ENCODE measurements around the gene SMOC2. TPM values are rescaled to one million over a fixed set of nuclear protein-coding genes. Genes with fewer than 3 reads are reported as not detected.

SMOC2 gene
- total RNA-seq, 5 donors from 2014 or later (not counting 1 experiment from before 2014, with no cell fraction given), result 0.06 to 0.20 (median 0.16) TPM; not detected in 2

GRCh38 chr6:168660400-168660945 is 219.5 kb downstream of the SMOC2 start:
- H3K9me3 ChIP-seq, result no peaks in the 10 kb centered on the region
- H3K27ac Mint-ChIP-seq, result no peak overlapping the region
- DNase-seq, result no peak
- POLR2A ChIA-PET, result no interaction called here
- 100% methylated on average over 8 of the region's 14 CpGs for WGBS (ENCODE audit: insufficient coverage)
- CTCF ChIA-PET, result no interaction called here
- H3K36me3 Mint-ChIP-seq, result no peaks in the 10 kb centered on the region
- no peaks in the 10 kb centered on the region for H3K4me1 Mint-ChIP-seq
- no peak overlapping the region for H3K27ac ChIP-seq (ENCODE audit: low read length)
- H3K4me1 ChIP-seq (ENCODE audit: control insufficient read depth in 1 of 2, extremely low read depth in 1 of 2, insufficient read depth in 2 of 2, low read length in 2 of 2), result no peaks in the 10 kb centered on the region
- no peak overlapping the region for H3K4me3 ChIP-seq (ENCODE audit: control insufficient read depth in 1 of 2, extremely low read depth in 1 of 2, low read length in 1 of 2)
- no peak for ATAC-seq (replicated peaks in 1 of 4)
- H3K36me3 ChIP-seq (ENCODE audit: control insufficient read depth in 2 of 2, extremely low read depth in 1 of 2, insufficient read depth in 1 of 2, low read length in 1 of 2), result no peaks in the 10 kb centered on the region
- H3K4me3 Mint-ChIP-seq, result no peak overlapping the region
- peaks cover 0 to 10% of the 10 kb centered on the region in 2 donors for H3K27me3 Mint-ChIP-seq
- peaks cover 0 to 17% (median 3%) of the 10 kb centered on the region in 3 donors for H3K9me3 Mint-ChIP-seq
- H3K27me3 ChIP-seq (replicated peaks in 1 of 2; ENCODE audit: control insufficient read depth in 2 of 2, extremely low read depth in 1 of 2, insufficient read depth in 2 of 2, low read length in 1 of 2), result peaks cover 0 to 21% of the 10 kb centered on the region in 2 experiments

DNA sequence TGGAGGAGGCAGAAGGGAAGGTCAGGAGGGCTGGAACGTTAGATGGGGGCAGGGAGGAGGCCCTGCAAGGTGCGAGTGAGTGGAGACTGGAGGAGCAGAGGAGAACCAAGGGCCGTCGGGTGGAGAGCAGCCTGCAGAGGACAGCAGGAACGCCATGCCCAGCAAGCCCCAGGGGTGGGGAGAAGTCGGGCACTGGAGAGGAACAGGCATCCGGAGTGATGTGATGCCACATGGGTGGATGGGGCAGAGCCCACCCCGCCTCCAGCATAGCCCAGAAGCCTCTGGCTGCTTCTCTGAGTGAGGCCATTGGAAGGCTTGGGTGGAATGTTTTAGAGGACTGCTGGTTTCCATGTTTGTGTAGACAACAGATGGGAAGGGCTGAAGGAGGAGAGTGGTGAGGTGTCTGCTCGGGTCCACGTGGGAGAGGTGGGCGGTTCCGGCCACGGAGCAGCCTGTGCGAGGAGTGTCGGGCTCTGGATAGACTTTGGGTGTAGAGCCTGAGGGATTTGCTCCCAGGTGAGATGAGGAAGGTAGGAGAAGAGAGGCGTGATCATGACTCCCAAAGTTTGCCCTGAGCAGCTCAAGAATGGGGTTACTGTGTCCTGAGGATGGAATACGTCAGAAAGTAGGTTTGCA is 221.4 kb downstream of the SMOC2 start:
- no peak overlapping the region for H3K4me3 Mint-ChIP-seq
- Histone ChIP-seq H3K4me3 (ENCODE audit: control insufficient read depth in 1 of 2, extremely low read depth in 1 of 2, low read length in 1 of 2) (no peak overlapping the region), H3K9me3 (no peaks in the 10 kb centered on the region), H3K27me3 (replicated peaks in 1 of 2; ENCODE audit: control insufficient read depth in 2 of 2, extremely low read depth in 1 of 2, insufficient read depth in 2 of 2, low read length in 1 of 2) (peaks cover 0 to 23% of the 10 kb centered on the region in 2 experiments), H3K4me1 (ENCODE audit: control insufficient read depth in 1 of 2, extremely low read depth in 1 of 2, insufficient read depth in 2 of 2, low read length in 2 of 2) (no peaks in the 10 kb centered on the region), H3K27ac (ENCODE audit: low read length) (no peak overlapping the region), H3K36me3 (ENCODE audit: control insufficient read depth in 2 of 2, extremely low read depth in 1 of 2, insufficient read depth in 1 of 2, low read length in 1 of 2) (no peaks in the 10 kb centered on the region)
- ATAC-seq (replicated peaks in 1 of 4), result no peak
- ChIA-PET POLR2A (no interaction called here), CTCF (no interaction called here)
- no peaks in the 10 kb centered on the region for H3K4me1 Mint-ChIP-seq
- peaks cover 0 to 14% (median 3%) of the 10 kb centered on the region in 3 donors for H3K9me3 Mint-ChIP-seq
- H3K36me3 Mint-ChIP-seq, result no peaks in the 10 kb centered on the region
- no peak for DNase-seq
- 81% methylated on average over 15 of the region's 17 CpGs for WGBS (ENCODE audit: insufficient coverage)
- H3K27me3 Mint-ChIP-seq, result peaks cover 0 to 4% of the 10 kb centered on the region in 2 donors
- no peak overlapping the region for H3K27ac Mint-ChIP-seq

- Mint-ChIP-seq H3K9me3 (peaks cover 0 to 14% (median 3%) of the 10 kb centered on the region in 3 donors), H3K4me3 (no peak overlapping the region), H3K36me3 (no peaks in the 10 kb centered on the region), H3K27me3 (peaks cover 0 to 4% of the 10 kb centered on the region in 2 donors), H3K4me1 (no peaks in the 10 kb centered on the region), H3K27ac (no peak overlapping the region)
- CTCF ChIA-PET, result no interaction called here
- 70% methylated on average over 7 of the region's 7 CpGs for WGBS (ENCODE audit: insufficient coverage)
- no peak for DNase-seq
- POLR2A ChIA-PET, result no interaction called here
- no peak for ATAC-seq (replicated peaks in 1 of 4)
- no peaks in the 10 kb centered on the region for H3K4me1 ChIP-seq (ENCODE audit: control insufficient read depth in 1 of 2, extremely low read depth in 1 of 2, insufficient read depth in 2 of 2, low read length in 2 of 2)
- H3K27ac ChIP-seq (ENCODE audit: low read length), result no peak overlapping the region
- H3K4me3 ChIP-seq (ENCODE audit: control insufficient read depth in 1 of 2, extremely low read depth in 1 of 2, low read length in 1 of 2), result no peak overlapping the region
- no peaks in the 10 kb centered on the region for H3K36me3 ChIP-seq (ENCODE audit: control insufficient read depth in 2 of 2, extremely low read depth in 1 of 2, insufficient read depth in 1 of 2, low read length in 1 of 2)
- no peaks in the 10 kb centered on the region for H3K9me3 ChIP-seq
- H3K27me3 ChIP-seq (replicated peaks in 1 of 2; ENCODE audit: control insufficient read depth in 2 of 2, extremely low read depth in 1 of 2, insufficient read depth in 2 of 2, low read length in 1 of 2), result peaks cover 0 to 23% of the 10 kb centered on the region in 2 experiments
These were observed 222.1 kb downstream of the SMOC2 start for GRCh38 chr6:168663041-168663440.

DNA sequence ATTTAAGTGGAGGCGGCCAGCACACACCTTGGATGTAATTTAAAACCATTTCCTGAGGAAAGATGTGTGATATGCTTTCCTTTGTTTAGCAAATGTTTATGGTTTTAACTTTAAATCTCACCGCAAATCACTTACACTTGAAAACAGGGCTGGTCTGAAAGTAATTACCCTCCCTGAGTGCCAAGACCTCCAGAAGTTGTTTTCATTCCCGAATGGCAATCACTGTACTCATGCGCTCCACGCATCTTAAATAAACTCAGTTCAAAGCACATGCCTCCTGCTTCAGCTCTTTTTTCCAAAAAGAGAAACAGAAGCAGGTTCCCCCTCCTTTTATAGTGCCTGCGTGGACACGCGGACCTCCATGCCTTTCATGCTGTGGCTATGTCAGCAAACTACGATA is 224.0 kb downstream of the SMOC2 start:
- no peak overlapping the region for H3K27ac ChIP-seq (ENCODE audit: low read length)
- Mint-ChIP-seq H3K27ac (no peak overlapping the region), H3K27me3 (peaks cover 0 to 4% of the 10 kb centered on the region in 2 donors), H3K4me3 (no peak overlapping the region), H3K36me3 (no peaks in the 10 kb centered on the region), H3K9me3 (peaks cover 0 to 2% (median 0%) of the 10 kb centered on the region in 3 donors), H3K4me1 (no peaks in the 10 kb centered on the region)
- H3K4me1 ChIP-seq (ENCODE audit: control insufficient read depth in 1 of 2, extremely low read depth in 1 of 2, insufficient read depth in 2 of 2, low read length in 2 of 2), result no peaks in the 10 kb centered on the region
- H3K4me3 ChIP-seq (ENCODE audit: control insufficient read depth in 1 of 2, extremely low read depth in 1 of 2, low read length in 1 of 2), result no peak overlapping the region
- DNase-seq, result no peak
- no peak for ATAC-seq (replicated peaks in 1 of 4)
- ChIA-PET POLR2A (no interaction called here), CTCF (no interaction called here)
- no peaks in the 10 kb centered on the region for H3K36me3 ChIP-seq (ENCODE audit: control insufficient read depth in 2 of 2, extremely low read depth in 1 of 2, insufficient read depth in 1 of 2, low read length in 1 of 2)
- 70% methylated on average over 8 of the region's 9 CpGs for WGBS (ENCODE audit: insufficient coverage)
- H3K27me3 ChIP-seq (replicated peaks in 1 of 2; ENCODE audit: control insufficient read depth in 2 of 2, extremely low read depth in 1 of 2, insufficient read depth in 2 of 2, low read length in 1 of 2), result peaks cover 0 to 18% of the 10 kb centered on the region in 2 experiments
- no peaks in the 10 kb centered on the region for H3K9me3 ChIP-seq

DNA sequence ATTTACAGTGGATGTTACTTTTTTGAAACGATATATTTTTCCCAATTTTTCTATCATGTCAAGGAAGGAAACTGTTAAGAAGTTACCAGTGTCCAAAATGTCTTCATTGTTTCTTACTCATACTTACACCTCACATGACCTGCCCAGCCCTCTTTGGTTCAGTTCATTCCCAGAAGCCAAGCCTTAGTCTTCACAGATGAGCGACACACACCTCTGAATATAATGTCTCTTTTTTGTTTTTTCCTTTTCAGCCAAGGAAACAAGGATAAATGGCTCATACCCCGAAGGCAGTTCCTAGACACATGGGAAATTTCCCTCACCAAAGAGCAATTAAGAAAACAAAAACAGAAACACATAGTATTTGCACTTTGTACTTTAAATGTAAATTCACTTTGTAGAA is 225.2 kb downstream of the SMOC2 start:
- no peaks in the 10 kb centered on the region for H3K9me3 Mint-ChIP-seq
- H3K36me3 Mint-ChIP-seq, result no peaks in the 10 kb centered on the region
- H3K4me3 Mint-ChIP-seq, result no peak overlapping the region
- H3K4me1 ChIP-seq (ENCODE audit: control insufficient read depth in 1 of 2, extremely low read depth in 1 of 2, insufficient read depth in 2 of 2, low read length in 2 of 2), result no peaks in the 10 kb centered on the region
- DNase-seq (no peak), ATAC-seq (replicated peaks in 1 of 4) (no peak)
- WGBS (ENCODE audit: insufficient coverage), result 80% methylated on average over 1 of the region's 3 CpGs
- no peak overlapping the region for H3K27ac Mint-ChIP-seq
- H3K4me1 Mint-ChIP-seq, result no peaks in the 10 kb centered on the region
- no peaks in the 10 kb centered on the region for H3K36me3 ChIP-seq (ENCODE audit: control insufficient read depth in 2 of 2, extremely low read depth in 1 of 2, insufficient read depth in 1 of 2, low read length in 1 of 2)
- no peaks in the 10 kb centered on the region for H3K9me3 ChIP-seq
- H3K27me3 Mint-ChIP-seq, result peaks cover 0 to 4% of the 10 kb centered on the region in 2 donors
- ChIA-PET POLR2A (no interaction called here), CTCF (no interaction called here)
- H3K27ac ChIP-seq (ENCODE audit: low read length), result no peak overlapping the region
- H3K27me3 ChIP-seq (replicated peaks in 1 of 2; ENCODE audit: control insufficient read depth in 2 of 2, extremely low read depth in 1 of 2, insufficient read depth in 2 of 2, low read length in 1 of 2), result peaks cover 0 to 18% of the 10 kb centered on the region in 2 experiments
- H3K4me3 ChIP-seq (ENCODE audit: control insufficient read depth in 1 of 2, extremely low read depth in 1 of 2, low read length in 1 of 2), result no peak overlapping the region

DNA sequence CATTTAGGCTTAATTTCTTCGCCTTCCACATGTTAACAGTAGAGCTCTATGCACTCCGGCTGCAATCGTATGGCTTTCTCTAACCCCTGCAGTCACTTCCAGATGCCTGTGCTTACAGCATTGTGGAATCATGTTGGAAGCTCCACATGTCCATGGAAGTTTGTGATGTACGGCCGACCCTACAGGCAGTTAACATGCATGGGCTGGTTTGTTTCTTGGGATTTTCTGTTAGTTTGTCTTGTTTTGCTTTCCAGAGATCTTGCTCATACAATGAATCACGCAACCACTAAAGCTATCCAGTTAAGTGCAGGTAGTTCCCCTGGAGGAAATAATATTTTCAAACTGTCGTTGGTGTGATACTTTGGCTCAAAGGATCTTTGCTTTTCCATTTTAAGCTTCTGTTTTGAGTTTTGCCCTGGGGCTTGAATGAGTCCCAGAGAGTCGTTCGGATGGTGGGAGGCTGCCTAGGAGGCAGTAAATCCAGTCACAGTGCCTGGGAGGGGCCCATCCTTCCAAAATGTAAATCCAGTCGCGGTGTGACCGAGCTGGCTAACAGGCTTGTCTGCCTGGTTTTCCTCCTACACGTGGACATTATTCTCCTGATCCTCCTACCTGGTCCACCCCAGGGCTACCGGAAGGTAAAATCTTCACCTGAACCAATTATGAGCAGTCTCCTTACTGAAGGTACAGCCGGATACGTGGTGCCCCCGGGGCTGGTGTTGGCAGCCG is 225.9 kb downstream of the SMOC2 start:
- H3K27me3 Mint-ChIP-seq, result peaks cover 0 to 3% of the 10 kb centered on the region in 2 donors
- H3K36me3 Mint-ChIP-seq, result no peaks in the 10 kb centered on the region
- H3K4me3 Mint-ChIP-seq, result no peak overlapping the region
- Histone ChIP-seq H3K9me3 (no peaks in the 10 kb centered on the region), H3K27me3 (replicated peaks in 1 of 2; ENCODE audit: control insufficient read depth in 2 of 2, extremely low read depth in 1 of 2, insufficient read depth in 2 of 2, low read length in 1 of 2) (peaks cover 0 to 18% of the 10 kb centered on the region in 2 experiments), H3K27ac (ENCODE audit: low read length) (no peak overlapping the region), H3K4me1 (ENCODE audit: control insufficient read depth in 1 of 2, extremely low read depth in 1 of 2, insufficient read depth in 2 of 2, low read length in 2 of 2) (no peaks in the 10 kb centered on the region), H3K4me3 (ENCODE audit: control insufficient read depth in 1 of 2, extremely low read depth in 1 of 2, low read length in 1 of 2) (no peak overlapping the region), H3K36me3 (ENCODE audit: control insufficient read depth in 2 of 2, extremely low read depth in 1 of 2, insufficient read depth in 1 of 2, low read length in 1 of 2) (no peaks in the 10 kb centered on the region)
- WGBS (ENCODE audit: insufficient coverage), result 86% methylated on average over 15 of the region's 18 CpGs
- no peaks in the 10 kb centered on the region for H3K4me1 Mint-ChIP-seq
- H3K27ac Mint-ChIP-seq, result no peak overlapping the region
- DNase-seq (no peak), ATAC-seq (replicated peaks in 1 of 4) (no peak)
- POLR2A ChIA-PET, result no interaction called here
- CTCF ChIA-PET, result no interaction called here
- H3K9me3 Mint-ChIP-seq, result no peaks in the 10 kb centered on the region

All from T-cell (primary cell).